NT2/D1 (cell line): ENCODE results near the gene BICDL1.

Experiments used
- SUZ12 ChIP-seq: IDR thresholded peaks from 2 replicates; pipeline ENCODE4 v1.6.1; 2011; ENCODE audit not compliant: insufficient read length, insufficient read depth; ENCODE audit errors: extremely low read depth
- YY1 ChIP-seq: IDR thresholded peaks from 2 replicates; pipeline ENCODE4 v1.6.1; 2011; ENCODE audit not compliant: insufficient read length, insufficient read depth
- ZNF274 ChIP-seq: IDR thresholded peaks from 2 replicates; pipeline ENCODE4 v1.6.1; 2011; ENCODE audit warnings: mild to moderate bottlenecking, low read depth, low read length

GRCh38 chr12:120115692-120116440 is 126.8 kb downstream of the BICDL1 start:
- TF ChIP-seq ZNF274 (no peak), YY1 (no peak), SUZ12 (no peak)
